ENCODE data around the gene HNF4A.

GRCh38 chr20:44349349-44349748 lies 6.2 kb upstream of the HNF4A start:
- TF ChIP-seq ZNF311 (tag by site-specific recombination; IDR thresholded peaks at IDR 0.05; ENCODE audit: borderline replicate concordance) (no peak), ZFP41 (tag by site-specific recombination; IDR thresholded peaks at IDR 0.05; ENCODE audit: borderline replicate concordance) (no peak), ZNF837 (tag by site-specific recombination; IDR thresholded peaks at IDR 0.05) (no peak), ZNF548 (tag by site-specific recombination; IDR thresholded peaks at IDR 0.05) (no peak), ZNF354C (tag by site-specific recombination; IDR thresholded peaks at IDR 0.05; ENCODE audit: borderline replicate concordance, low read depth) (no peak), ZNF274 (IDR thresholded peaks at IDR 0.05; ENCODE audit: low read length) (no peak), ZNF274 (tag by site-specific recombination; IDR thresholded peaks at IDR 0.05; ENCODE audit: borderline replicate concordance) (no peak), ZNF280D (tag by site-specific recombination; IDR thresholded peaks at IDR 0.05) (no peak), YY1 (tag by site-specific recombination; IDR thresholded peaks at IDR 0.05) (no peak)
- TF ChIP-seq, protein P1, sequence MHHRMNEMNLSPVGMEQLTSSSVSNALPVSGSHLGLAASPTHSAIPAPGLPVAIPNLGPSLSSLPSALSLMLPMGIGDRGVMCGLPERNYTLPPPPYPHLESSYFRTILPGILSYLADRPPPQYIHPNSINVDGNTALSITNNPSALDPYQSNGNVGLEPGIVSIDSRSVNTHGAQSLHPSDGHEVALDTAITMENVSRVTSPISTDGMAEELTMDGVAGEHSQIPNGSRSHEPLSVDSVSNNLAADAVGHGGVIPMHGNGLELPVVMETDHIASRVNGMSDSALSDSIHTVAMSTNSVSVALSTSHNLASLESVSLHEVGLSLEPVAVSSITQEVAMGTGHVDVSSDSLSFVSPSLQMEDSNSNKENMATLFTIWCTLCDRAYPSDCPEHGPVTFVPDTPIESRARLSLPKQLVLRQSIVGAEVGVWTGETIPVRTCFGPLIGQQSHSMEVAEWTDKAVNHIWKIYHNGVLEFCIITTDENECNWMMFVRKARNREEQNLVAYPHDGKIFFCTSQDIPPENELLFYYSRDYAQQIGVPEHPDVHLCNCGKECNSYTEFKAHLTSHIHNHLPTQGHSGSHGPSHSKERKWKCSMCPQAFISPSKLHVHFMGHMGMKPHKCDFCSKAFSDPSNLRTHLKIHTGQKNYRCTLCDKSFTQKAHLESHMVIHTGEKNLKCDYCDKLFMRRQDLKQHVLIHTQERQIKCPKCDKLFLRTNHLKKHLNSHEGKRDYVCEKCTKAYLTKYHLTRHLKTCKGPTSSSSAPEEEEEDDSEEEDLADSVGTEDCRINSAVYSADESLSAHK (tag by site-specific recombination; IDR thresholded peaks at IDR 0.05), result no peak
- TF ChIP-seq, protein P2, sequence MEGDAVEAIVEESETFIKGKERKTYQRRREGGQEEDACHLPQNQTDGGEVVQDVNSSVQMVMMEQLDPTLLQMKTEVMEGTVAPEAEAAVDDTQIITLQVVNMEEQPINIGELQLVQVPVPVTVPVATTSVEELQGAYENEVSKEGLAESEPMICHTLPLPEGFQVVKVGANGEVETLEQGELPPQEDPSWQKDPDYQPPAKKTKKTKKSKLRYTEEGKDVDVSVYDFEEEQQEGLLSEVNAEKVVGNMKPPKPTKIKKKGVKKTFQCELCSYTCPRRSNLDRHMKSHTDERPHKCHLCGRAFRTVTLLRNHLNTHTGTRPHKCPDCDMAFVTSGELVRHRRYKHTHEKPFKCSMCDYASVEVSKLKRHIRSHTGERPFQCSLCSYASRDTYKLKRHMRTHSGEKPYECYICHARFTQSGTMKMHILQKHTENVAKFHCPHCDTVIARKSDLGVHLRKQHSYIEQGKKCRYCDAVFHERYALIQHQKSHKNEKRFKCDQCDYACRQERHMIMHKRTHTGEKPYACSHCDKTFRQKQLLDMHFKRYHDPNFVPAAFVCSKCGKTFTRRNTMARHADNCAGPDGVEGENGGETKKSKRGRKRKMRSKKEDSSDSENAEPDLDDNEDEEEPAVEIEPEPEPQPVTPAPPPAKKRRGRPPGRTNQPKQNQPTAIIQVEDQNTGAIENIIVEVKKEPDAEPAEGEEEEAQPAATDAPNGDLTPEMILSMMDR (tag by site-specific recombination; IDR thresholded peaks at IDR 0.05), result no peak
